CD4-positive, alpha-beta memory T cell (primary cell): Measurements from ENCODE around the gene ATAD3A. TPM values are rescaled to one million over a fixed set of nuclear protein-coding genes. Genes with fewer than 3 reads are reported as not detected.
"Not testable (repeated sequence)": the region's sequence is repeated elsewhere in the genome, so short reads cannot be mapped to it uniquely, and the experiment has no call there.

Source experiments
- CTCF ChIA-PET: fragments of 350-600 bp; sonication (Branson Sonifier 250); formaldehyde crosslinking; loops from one replicate; lab custom pipeline; 2021; ENCODE audit warnings: inconsistent platforms; ENCODE audit not compliant: partially characterized antibody; lab: Charles Lee
- POLR2A ChIA-PET: fragments of 350-600 bp; sonication (Branson Sonifier 250); formaldehyde crosslinking; loops from one replicate; lab custom pipeline; 2021; ENCODE audit not compliant: partially characterized antibody; lab: Charles Lee
- DNase-seq, 5 donors: peaks; one replicate each; pipeline versions ENCODE4 v3.0.0 to v3.0.0-alpha.2; 2020 to 2022; ENCODE audit warnings: mixed read lengths in 1 of 5
- H3K27ac ChIP-seq: one replicate; pipeline ENCODE4 v1.7.0; 2013; ENCODE audit warnings: low read depth, low read length
- H3K27me3 ChIP-seq: 2 replicates; pipeline ENCODE4 v1.7.0; 2013; ENCODE audit warnings: mild to moderate bottlenecking, low read length, moderate library complexity; ENCODE audit not compliant: insufficient read depth
- H3K36me3 ChIP-seq: 2 replicates; pipeline ENCODE4 v1.7.0; 2013; ENCODE audit warnings: mild to moderate bottlenecking, low read length, moderate library complexity; ENCODE audit not compliant: insufficient read depth
- H3K4me1 ChIP-seq: 2 replicates; pipeline ENCODE4 v1.7.0; 2013; ENCODE audit warnings: mild to moderate bottlenecking, low read length, moderate library complexity; ENCODE audit not compliant: insufficient read depth
- H3K4me3 ChIP-seq, 2 donors: one replicate each; pipeline ENCODE4 v1.7.0; 2013; ENCODE audit warnings: low read length in 2 of 2, mild to moderate bottlenecking in 1 of 2
- H3K9me3 ChIP-seq, 2 donors: one replicate each; pipeline ENCODE4 v1.7.0; 2013; ENCODE audit warnings: low read length in 2 of 2, control low read depth in 1 of 2; ENCODE audit not compliant: control insufficient read depth in 1 of 2
- H3K27ac Mint-ChIP-seq, 7 donors: one replicate each; pipeline ENCODE4 v1.8.0; 2020 to 2021; ENCODE audit warnings: mixed read lengths in 7 of 7, mild to moderate bottlenecking in 6 of 7, inconsistent platforms in 3 of 7, moderate library complexity in 3 of 7
- H3K27me3 Mint-ChIP-seq, 2 donors: one replicate each; pipeline ENCODE4 v1.8.0; 2020 to 2021; ENCODE audit warnings: mixed read lengths in 2 of 2
- H3K36me3 Mint-ChIP-seq, 2 donors: one replicate each; pipeline ENCODE4 v1.8.0; 2020 to 2021; ENCODE audit warnings: mixed read lengths in 2 of 2, inconsistent platforms in 1 of 2, mild to moderate bottlenecking in 1 of 2
- H3K4me1 Mint-ChIP-seq, 4 donors: one replicate each; pipeline ENCODE4 v1.8.0; 2020 to 2021; ENCODE audit warnings: mixed read lengths in 4 of 4, mild to moderate bottlenecking in 1 of 4
- H3K4me3 Mint-ChIP-seq, 8 donors: one replicate each; pipeline ENCODE4 v1.8.0; 2020 to 2021; ENCODE audit warnings: mixed read lengths in 8 of 8, mild to moderate bottlenecking in 7 of 8, moderate library complexity in 6 of 8, inconsistent platforms in 3 of 8
- H3K9me3 Mint-ChIP-seq, 8 donors: one replicate each; pipeline ENCODE4 v1.8.0; 2020 to 2021; ENCODE audit warnings: mixed read lengths in 8 of 8, mild to moderate bottlenecking in 5 of 8, inconsistent platforms in 3 of 8, moderate library complexity in 1 of 8
- intact Hi-C: fragments of 100-400 bp; cut with micrococcal nuclease; formaldehyde crosslinking; loops from one replicate; pipeline ENCODE4 v1.15.1; 2023
- polyA plus RNA-seq, 2 donors: library from polyadenylated mRNA; unstranded; fragments of 300-500 nt; fragmentation: Illumina TruSeq; gene quantifications; one replicate each; pipeline ENCODE4 v1.2.3, GENCODE V29; 2021
- total RNA-seq, 2 experiments: library from RNA; stranded (reverse); gene quantifications; one replicate each; pipeline ENCODE4 v1.2.3, GENCODE V29; 2021

Gene ATAD3A
- total and polyA plus RNA-seq, 4 experiments from 2014 or later: 9.5 to 24.7 (median 17.6) TPM

- Mint-ChIP-seq H3K36me3 (peaks cover 33 to 42% of the 10 kb centered on the region in 2 donors), H3K4me1 (peaks cover 0 to 1% (median 0%) of the 10 kb centered on the region in 4 donors), H3K27ac (no peak overlapping the region), H3K27me3 (no peaks in the 10 kb centered on the region), H3K9me3 (peaks cover 0 to 17% (median 8%) of the 10 kb centered on the region in 8 donors), H3K4me3 (no peak overlapping the region)
- intact Hi-C loops: no loop called here
- Histone ChIP-seq H3K4me1 (no peaks in the 10 kb centered on the region), H3K4me3 (no peak overlapping the region), H3K9me3 (no peaks in the 10 kb centered on the region), H3K36me3 (peaks cover 19% of the 10 kb centered on the region), H3K27me3 (no peaks in the 10 kb centered on the region), H3K27ac (no peak overlapping the region)
- CTCF ChIA-PET: no interaction called here
- POLR2A ChIA-PET: no interaction called here
- no peak for DNase-seq
These were observed 20.4 kb upstream of the ATAD3A start for GRCh38 chr1:1491601-1492000.

GRCh38 chr1:1494311-1494710, 17.7 kb upstream of the ATAD3A start:
- H3K27ac ChIP-seq, H3K4me1 ChIP-seq, H3K27me3 ChIP-seq, DNase-seq, H3K4me3 Mint-ChIP-seq, CTCF ChIA-PET, POLR2A ChIA-PET, intact Hi-C loops, H3K27me3 Mint-ChIP-seq, H3K4me3 ChIP-seq, H3K27ac Mint-ChIP-seq, H3K9me3 ChIP-seq, H3K4me1 Mint-ChIP-seq: not testable (repeated sequence)
- Mint-ChIP-seq H3K9me3 (peaks cover 0 to 17% (median 8%) of the 10 kb centered on the region in 8 donors), H3K36me3 (peaks cover 26 to 37% of the 10 kb centered on the region in 2 donors)
- peaks cover 14% of the 10 kb centered on the region for H3K36me3 ChIP-seq

GRCh38 chr1:1495461-1495975, 16.4 kb upstream of the ATAD3A start:
- H3K27me3 Mint-ChIP-seq, H3K27me3 ChIP-seq, CTCF ChIA-PET, H3K27ac Mint-ChIP-seq, H3K27ac ChIP-seq, POLR2A ChIA-PET, H3K9me3 ChIP-seq, DNase-seq, H3K4me3 Mint-ChIP-seq, H3K4me1 ChIP-seq, H3K4me1 Mint-ChIP-seq, H3K4me3 ChIP-seq, intact Hi-C loops: not testable (repeated sequence)
- Mint-ChIP-seq H3K36me3 (peaks cover 22 to 30% of the 10 kb centered on the region in 2 donors), H3K9me3 (peaks cover 0 to 17% (median 8%) of the 10 kb centered on the region in 8 donors)
- peaks cover 11% of the 10 kb centered on the region for H3K36me3 ChIP-seq

GRCh38 chr1:1504777-1505365, 7.1 kb upstream of the ATAD3A start:
- H3K4me1 ChIP-seq, H3K36me3 Mint-ChIP-seq, H3K9me3 ChIP-seq, H3K4me3 ChIP-seq, H3K36me3 ChIP-seq, intact Hi-C loops, H3K27me3 ChIP-seq, H3K27me3 Mint-ChIP-seq, H3K9me3 Mint-ChIP-seq: not testable (repeated sequence)
- Mint-ChIP-seq H3K4me3 (peak overlapping the region; percentile 66 to 92 (median 88)), H3K4me1 (peaks cover 6 to 14% (median 11%) of the 10 kb centered on the region in 4 donors), H3K27ac (peak overlapping the region; percentile 75 to 95 (median 89))
- ChIA-PET CTCF (interaction anchor here (0.5 to 0.9 kb wide), 5 partner anchors 33 to 200 kb away, joined by 3 to 4 read pairs (median 3); no protein-coding TSS in a partner anchor), POLR2A (interaction anchor here (1.0 kb wide), 1 partner anchor 126 kb away, joined by 3 read pairs; no protein-coding TSS in a partner anchor)
- DNase-seq: peak; percentile 69 to 86 (median 76)
- H3K27ac ChIP-seq: peak overlapping the region; percentile 26

GRCh38 chr1:1505366-1505798, 6.6 kb upstream of the ATAD3A start:
- ChIA-PET CTCF (interaction anchor here (0.9 kb wide), 2 partner anchors 35 to 105 kb away, joined by 3 to 4 read pairs; no protein-coding TSS in a partner anchor), POLR2A (interaction anchor here (1.0 kb wide), 1 partner anchor 126 kb away, joined by 3 read pairs; no protein-coding TSS in a partner anchor)
- Mint-ChIP-seq H3K27ac (peak overlapping the region; percentile 75 to 95 (median 89)), H3K4me1 (peaks cover 6 to 14% (median 11%) of the 10 kb centered on the region in 4 donors), H3K4me3 (peak overlapping the region; percentile 66 to 92 (median 88))
- DNase-seq, H3K9me3 ChIP-seq, H3K4me3 ChIP-seq, H3K36me3 ChIP-seq, intact Hi-C loops, H3K27me3 Mint-ChIP-seq, H3K9me3 Mint-ChIP-seq, H3K36me3 Mint-ChIP-seq, H3K4me1 ChIP-seq, H3K27me3 ChIP-seq: not testable (repeated sequence)
- peak overlapping the region; percentile 26 for H3K27ac ChIP-seq

- H3K36me3 Mint-ChIP-seq, intact Hi-C loops, CTCF ChIA-PET, H3K4me1 ChIP-seq, H3K27ac ChIP-seq, H3K4me3 ChIP-seq, H3K9me3 Mint-ChIP-seq, H3K27me3 Mint-ChIP-seq, H3K9me3 ChIP-seq, H3K36me3 ChIP-seq, DNase-seq, H3K27me3 ChIP-seq: not testable (repeated sequence)
- peak overlapping the region; percentile 48 to 92 (median 85) for H3K4me3 Mint-ChIP-seq
- H3K27ac Mint-ChIP-seq: peak overlapping the region in 6 of 7 donors; percentile 68 to 95 (median 84)
- H3K4me1 Mint-ChIP-seq: peaks cover 7 to 16% (median 12%) of the 10 kb centered on the region in 4 donors
- POLR2A ChIA-PET: interaction anchor here (1.0 kb wide), 1 partner anchor 125 kb away, joined by 3 read pairs; no protein-coding TSS in a partner anchor
These were observed 6.2 kb upstream of the ATAD3A start for GRCh38 chr1:1505801-1506200.

GRCh38 chr1:1507305-1507704, 4.7 kb upstream of the ATAD3A start:
- H3K27ac Mint-ChIP-seq: peak overlapping the region in 1 of 7 donors; percentile 48
- Histone ChIP-seq H3K27ac (no peak overlapping the region), H3K4me1 (peaks cover 9% of the 10 kb centered on the region), H3K36me3 (no peaks in the 10 kb centered on the region), H3K27me3 (no peaks in the 10 kb centered on the region), H3K4me3 (no peak overlapping the region), H3K9me3 (no peaks in the 10 kb centered on the region)
- ChIA-PET POLR2A (no interaction called here), CTCF (no interaction called here)
- no peak for DNase-seq
- H3K4me3 Mint-ChIP-seq: peak overlapping the region in 1 of 8 donors; percentile 10
- peaks cover 0 to 5% (median 0%) of the 10 kb centered on the region in 8 donors for H3K9me3 Mint-ChIP-seq
- H3K4me1 Mint-ChIP-seq: peaks cover 12 to 27% (median 17%) of the 10 kb centered on the region in 4 donors
- peaks cover 0 to 5% of the 10 kb centered on the region in 2 donors for H3K36me3 Mint-ChIP-seq
- no peaks in the 10 kb centered on the region for H3K27me3 Mint-ChIP-seq
- intact Hi-C loops: no loop called here
